ENCODE results near the gene ITFG1. TPM values are rescaled to one million over a fixed set of nuclear protein-coding genes. Genes with fewer than 3 reads are reported as not detected.

ITFG1 gene
- total and polyA plus RNA-seq, 2 of the 8 experiments (the other 6 are each of a cell fraction or from before 2014, with no cell fraction given), result 13.8 to 22.2 TPM

GRCh38 chr16:47503936-47504335 is 43.1 kb upstream of the ITFG1 start:
- Histone ChIP-seq H3K79me1 (ENCODE audit: low read depth, low read length) (no peaks in the 10 kb centered on the region), H3K4ac (replicated peaks; ENCODE audit: insufficient read length, low read depth, low read length) (no peak overlapping the region), H3K4me1 (replicated peaks in 1 of 4; ENCODE audit: control insufficient read depth in 3 of 4, insufficient read depth in 4 of 4, low read length in 3 of 4) (no peaks in the 10 kb centered on the region), H2BK12ac (ENCODE audit: low read depth, low read length) (no peak overlapping the region), H3K79me2 (ENCODE audit: control insufficient read depth in 1 of 2, insufficient read depth in 2 of 2, low read length in 2 of 2) (no peaks in the 10 kb centered on the region), H3K9me3 (ENCODE audit: insufficient read depth in 2 of 2, low read depth in 1 of 2, low read length in 1 of 2) (no peaks in the 10 kb centered on the region), H3K14ac (ENCODE audit: insufficient read length) (no peak overlapping the region), H3K23ac (ENCODE audit: insufficient read length) (no peak overlapping the region), H4K5ac (ENCODE audit: insufficient read length, low read depth, low read length) (no peak overlapping the region), H4K20me1 (replicated peaks in 1 of 2; ENCODE audit: control insufficient read depth in 1 of 2, insufficient read depth in 2 of 2, low read length in 2 of 2) (peaks cover 0 to 1% of the 10 kb centered on the region in 2 experiments), H3K27ac (ENCODE audit: low read depth, low read length) (no peak overlapping the region), H3K9ac (replicated peaks in 1 of 4; ENCODE audit: extremely low read depth in 1 of 4, low read depth in 3 of 4, low read length in 3 of 4) (no peak overlapping the region), H3K23me2 (ENCODE audit: low read depth, low read length) (no peaks in the 10 kb centered on the region), H3K56ac (replicated peaks; ENCODE audit: insufficient read length, low read depth, low read length) (no peak overlapping the region), H2BK15ac (ENCODE audit: low read length) (no peak overlapping the region), H2AK5ac (ENCODE audit: low read depth, low read length) (no peak overlapping the region), H3K36me3 (ENCODE audit: control insufficient read depth in 2 of 4, insufficient read depth in 4 of 4, low read length in 3 of 4) (peaks cover 0 to 24% (median 3%) of the 10 kb centered on the region in 4 experiments; a peak in 6 of 8 replicates), H3K18ac (ENCODE audit: extremely low read depth, low read length) (no peak overlapping the region), H2AFZ (ENCODE audit: low read length) (no peak overlapping the region), H4K91ac (replicated peaks; ENCODE audit: insufficient read length, low read length) (no peak overlapping the region), H3K27me3 (replicated peaks in 1 of 4; ENCODE audit: control insufficient read depth in 3 of 4, extremely low read depth in 1 of 4, insufficient read depth in 3 of 4, low read length in 3 of 4) (no peaks in the 10 kb centered on the region), H3K4me3 (ENCODE audit: extremely low read depth in 1 of 4, insufficient read depth in 2 of 4, low read depth in 3 of 4, low read length in 4 of 4) (no peak overlapping the region), H2BK5ac (ENCODE audit: low read depth, low read length) (no peak overlapping the region), H3K4me2 (ENCODE audit: insufficient read depth in 1 of 2, low read depth in 2 of 2, low read length in 2 of 2) (no peak overlapping the region), H4K8ac (ENCODE audit: extremely low read depth, insufficient read depth, low read length) (no peak overlapping the region), H2BK20ac (ENCODE audit: low read length) (no peak overlapping the region), H2BK120ac (replicated peaks; ENCODE audit: low read depth, low read length) (no peak overlapping the region)
- 86% methylated on average over 1 of the region's 1 CpG; no CpG with 5 or more reads in 1 of the 2 experiments for WGBS, 2 experiments (ENCODE audit: extremely low coverage in 1 of 2, insufficient coverage in 1 of 2, insufficient read length in 1 of 2, insufficient replicate concordance in 2 of 2, low coverage in 1 of 2, low lambda C conversion rate in 2 of 2, missing lambda C conversion rate in 1 of 2)
- FAIRE-seq, result no peak
- ChIA-PET CTCF (ENCODE audit: partially characterized antibody) (no interaction called here), POLR2A (ENCODE audit: partially characterized antibody) (no interaction called here)
- DNase-seq (ENCODE audit: low read depth in 1 of 2, low spot score in 2 of 2), result no peak
- TF ChIP-seq SUZ12 (IDR thresholded peaks at IDR 0.05; ENCODE audit: low read length) (no peak), ASH2L (IDR thresholded peaks at IDR 0.05; ENCODE audit: low read length) (no peak), KDM5A (IDR thresholded peaks at IDR 0.05; ENCODE audit: low read length) (no peak), E2F6 (IDR thresholded peaks at IDR 0.05) (no peak), CREB1 (IDR thresholded peaks at IDR 0.05) (no peak), BACH1 (IDR thresholded peaks at IDR 0.05; ENCODE audit: low read length) (no peak), SP1 (IDR thresholded peaks at IDR 0.05; ENCODE audit: low read depth, low read length) (no peak), GABPA (IDR thresholded peaks at IDR 0.05; ENCODE audit: borderline replicate concordance, insufficient read depth, low read length) (no peak), JUND (IDR thresholded peaks at IDR 0.05; ENCODE audit: low read length) (no peak), CBX8 (IDR thresholded peaks at IDR 0.05; ENCODE audit: borderline replicate concordance, low read depth, low read length) (no peak), RBBP5 (IDR thresholded peaks at IDR 0.05; ENCODE audit: borderline replicate concordance, low read depth, low read length) (no peak), RFX5 (IDR thresholded peaks at IDR 0.05; ENCODE audit: borderline replicate concordance, low read depth, low read length) (no peak)

All from H1 (cell line).